HEK293 (cell line): ENCODE results near the gene PDYN.

Source experiments
- KLF9 ChIP-seq: fragments of 450-650 bp; formaldehyde crosslinking; IDR thresholded peaks from 2 replicates; pipeline ENCODE4 v1.5.1; 2016; ENCODE audit warnings: missing biosample characterization, missing genetic modification characterization, low read depth
- MZF1 ChIP-seq: fragments of 450-650 bp; formaldehyde crosslinking; IDR thresholded peaks from 2 replicates; pipeline ENCODE4 v1.5.1; 2017; ENCODE audit warnings: missing biosample characterization, missing genetic modification characterization, borderline replicate concordance
- PRDM1 ChIP-seq: fragments of 450-650 bp; formaldehyde crosslinking; IDR thresholded peaks from 2 replicates; pipeline ENCODE4; 2016; ENCODE audit warnings: missing biosample characterization, missing genetic modification characterization
- SETDB1 ChIP-seq: IDR thresholded peaks from one replicate; pipeline ENCODE4 v1.6.1; 2017; ENCODE audit warnings: mild to moderate bottlenecking, low read length, moderate library complexity, mixed read lengths; ENCODE audit not compliant: insufficient read length
- YY1 ChIP-seq: fragments of 450-650 bp; formaldehyde crosslinking; IDR thresholded peaks from 2 replicates; pipeline ENCODE4 v1.5.1; 2018; ENCODE audit warnings: missing biosample characterization, missing genetic modification characterization
- ZBTB10 ChIP-seq: fragments of 450-650 bp; formaldehyde crosslinking; IDR thresholded peaks from 2 replicates; pipeline ENCODE4 v1.5.1; 2016; ENCODE audit warnings: missing biosample characterization, missing genetic modification characterization
- ZNF121 ChIP-seq: fragments of 450-650 bp; formaldehyde crosslinking; IDR thresholded peaks from 2 replicates; pipeline ENCODE4 v1.5.1; 2016; ENCODE audit warnings: missing biosample characterization, missing genetic modification characterization
- ZNF302 ChIP-seq: fragments of 450-650 bp; formaldehyde crosslinking; IDR thresholded peaks from 2 replicates; pipeline ENCODE4 v1.5.1; 2016; ENCODE audit warnings: missing biosample characterization, missing genetic modification characterization, low read depth
- ZNF354C ChIP-seq: fragments of 450-650 bp; formaldehyde crosslinking; IDR thresholded peaks from 2 replicates; pipeline ENCODE4 v1.5.1; 2016; ENCODE audit warnings: missing biosample characterization, missing genetic modification characterization, low read depth, borderline replicate concordance
- ZNF621 ChIP-seq: fragments of 450-650 bp; formaldehyde crosslinking; IDR thresholded peaks from 2 replicates; pipeline ENCODE4 v1.5.1; 2017; ENCODE audit warnings: missing biosample characterization, missing genetic modification characterization
- ZNF830 ChIP-seq: fragments of 450-650 bp; IDR thresholded peaks from 2 replicates; pipeline ENCODE4 v1.5.0; 2018; ENCODE audit warnings: missing biosample characterization, missing genetic modification characterization, low read depth, mild to moderate bottlenecking, moderate library complexity
- TF ChIP-seq, protein P1 (sequence below): fragments of 450-650 bp; formaldehyde crosslinking; IDR thresholded peaks from 2 replicates; pipeline ENCODE4 v1.5.1; 2016; ENCODE audit warnings: missing biosample characterization, missing genetic modification characterization
- TF ChIP-seq, protein P2 (sequence below): sonication (generic); formaldehyde crosslinking; IDR thresholded peaks from 2 replicates; pipeline ENCODE4 v1.8.1; 2022; ENCODE audit warnings: mild to moderate bottlenecking, moderate library complexity, missing genetic modification reagents

- TF ChIP-seq, protein P1, sequence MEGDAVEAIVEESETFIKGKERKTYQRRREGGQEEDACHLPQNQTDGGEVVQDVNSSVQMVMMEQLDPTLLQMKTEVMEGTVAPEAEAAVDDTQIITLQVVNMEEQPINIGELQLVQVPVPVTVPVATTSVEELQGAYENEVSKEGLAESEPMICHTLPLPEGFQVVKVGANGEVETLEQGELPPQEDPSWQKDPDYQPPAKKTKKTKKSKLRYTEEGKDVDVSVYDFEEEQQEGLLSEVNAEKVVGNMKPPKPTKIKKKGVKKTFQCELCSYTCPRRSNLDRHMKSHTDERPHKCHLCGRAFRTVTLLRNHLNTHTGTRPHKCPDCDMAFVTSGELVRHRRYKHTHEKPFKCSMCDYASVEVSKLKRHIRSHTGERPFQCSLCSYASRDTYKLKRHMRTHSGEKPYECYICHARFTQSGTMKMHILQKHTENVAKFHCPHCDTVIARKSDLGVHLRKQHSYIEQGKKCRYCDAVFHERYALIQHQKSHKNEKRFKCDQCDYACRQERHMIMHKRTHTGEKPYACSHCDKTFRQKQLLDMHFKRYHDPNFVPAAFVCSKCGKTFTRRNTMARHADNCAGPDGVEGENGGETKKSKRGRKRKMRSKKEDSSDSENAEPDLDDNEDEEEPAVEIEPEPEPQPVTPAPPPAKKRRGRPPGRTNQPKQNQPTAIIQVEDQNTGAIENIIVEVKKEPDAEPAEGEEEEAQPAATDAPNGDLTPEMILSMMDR, result no peak
- TF ChIP-seq, protein P2, sequence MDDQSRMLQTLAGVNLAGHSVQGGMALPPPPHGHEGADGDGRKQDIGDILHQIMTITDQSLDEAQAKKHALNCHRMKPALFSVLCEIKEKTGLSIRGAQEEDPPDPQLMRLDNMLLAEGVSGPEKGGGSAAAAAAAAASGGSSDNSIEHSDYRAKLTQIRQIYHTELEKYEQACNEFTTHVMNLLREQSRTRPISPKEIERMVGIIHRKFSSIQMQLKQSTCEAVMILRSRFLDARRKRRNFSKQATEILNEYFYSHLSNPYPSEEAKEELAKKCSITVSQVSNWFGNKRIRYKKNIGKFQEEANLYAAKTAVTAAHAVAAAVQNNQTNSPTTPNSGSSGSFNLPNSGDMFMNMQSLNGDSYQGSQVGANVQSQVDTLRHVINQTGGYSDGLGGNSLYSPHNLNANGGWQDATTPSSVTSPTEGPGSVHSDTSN (CRISPR knock-in tag), result no peak
- TF ChIP-seq MZF1 (tag by site-specific recombination) (no peak), ZNF302 (no peak), ZNF354C (tag by site-specific recombination) (no peak), ZNF830 (tag by site-specific recombination) (no peak), ZNF121 (tag by site-specific recombination) (no peak), KLF9 (tag by site-specific recombination) (no peak), YY1 (tag by site-specific recombination) (no peak), ZNF621 (tag by site-specific recombination) (no peak), SETDB1 (no peak), ZBTB10 (no peak), PRDM1 (no peak)
Measured at GRCh38 chr20:1987826-1988225, 6.0 kb downstream of the PDYN start.
